Measurements from ENCODE around the gene KSR2.

DNA sequence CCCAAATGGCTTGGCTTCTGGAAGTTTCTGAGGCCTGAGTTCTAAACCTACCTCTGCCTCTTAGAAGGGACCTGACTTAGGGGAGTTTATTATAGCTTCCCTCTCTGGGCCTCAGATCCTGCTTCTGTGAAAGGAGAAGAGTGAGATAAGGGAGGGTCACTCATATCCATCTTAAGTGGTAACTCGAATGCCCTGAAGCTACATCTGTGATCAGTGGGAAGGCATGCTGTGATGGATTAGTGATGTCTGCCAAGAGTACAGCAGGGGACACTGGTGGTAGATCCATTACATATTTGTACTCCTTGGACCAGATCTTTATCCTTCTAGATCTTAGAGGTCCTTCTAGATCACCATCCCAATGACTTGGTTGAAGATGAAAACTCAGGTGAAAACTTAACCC lies 509.6 kb downstream of the KSR2 start:
- TF ChIP-seq, protein P1, sequence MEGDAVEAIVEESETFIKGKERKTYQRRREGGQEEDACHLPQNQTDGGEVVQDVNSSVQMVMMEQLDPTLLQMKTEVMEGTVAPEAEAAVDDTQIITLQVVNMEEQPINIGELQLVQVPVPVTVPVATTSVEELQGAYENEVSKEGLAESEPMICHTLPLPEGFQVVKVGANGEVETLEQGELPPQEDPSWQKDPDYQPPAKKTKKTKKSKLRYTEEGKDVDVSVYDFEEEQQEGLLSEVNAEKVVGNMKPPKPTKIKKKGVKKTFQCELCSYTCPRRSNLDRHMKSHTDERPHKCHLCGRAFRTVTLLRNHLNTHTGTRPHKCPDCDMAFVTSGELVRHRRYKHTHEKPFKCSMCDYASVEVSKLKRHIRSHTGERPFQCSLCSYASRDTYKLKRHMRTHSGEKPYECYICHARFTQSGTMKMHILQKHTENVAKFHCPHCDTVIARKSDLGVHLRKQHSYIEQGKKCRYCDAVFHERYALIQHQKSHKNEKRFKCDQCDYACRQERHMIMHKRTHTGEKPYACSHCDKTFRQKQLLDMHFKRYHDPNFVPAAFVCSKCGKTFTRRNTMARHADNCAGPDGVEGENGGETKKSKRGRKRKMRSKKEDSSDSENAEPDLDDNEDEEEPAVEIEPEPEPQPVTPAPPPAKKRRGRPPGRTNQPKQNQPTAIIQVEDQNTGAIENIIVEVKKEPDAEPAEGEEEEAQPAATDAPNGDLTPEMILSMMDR (IDR thresholded peaks at IDR 0.05), result no peak
- TF ChIP-seq POLR2A (IDR thresholded peaks at IDR 0.05), result no peak
